ENCODE measurements around the gene USP48.
A peak's percentile ranks its signal among the peaks of the same experiment; 100 is the strongest.

USP48 gene

GRCh38 chr1:21668232-21668950 is 114.6 kb downstream of the USP48 start:
- Histone ChIP-seq H2AFZ (ENCODE audit: low read depth, low read length) (no peak overlapping the region), H3K27me3 (ENCODE audit: insufficient read depth, low read length) (peaks cover 39% of the 10 kb centered on the region), H3K9me3 (ENCODE audit: low read length) (no peaks in the 10 kb centered on the region), H3K4me3 (ENCODE audit: low read length) (peak overlapping the region; percentile 34), H3K4me1 (ENCODE audit: insufficient read depth, low read length) (peaks cover 27% of the 10 kb centered on the region), H3K36me3 (ENCODE audit: insufficient read depth, low read length) (no peaks in the 10 kb centered on the region)

DNA sequence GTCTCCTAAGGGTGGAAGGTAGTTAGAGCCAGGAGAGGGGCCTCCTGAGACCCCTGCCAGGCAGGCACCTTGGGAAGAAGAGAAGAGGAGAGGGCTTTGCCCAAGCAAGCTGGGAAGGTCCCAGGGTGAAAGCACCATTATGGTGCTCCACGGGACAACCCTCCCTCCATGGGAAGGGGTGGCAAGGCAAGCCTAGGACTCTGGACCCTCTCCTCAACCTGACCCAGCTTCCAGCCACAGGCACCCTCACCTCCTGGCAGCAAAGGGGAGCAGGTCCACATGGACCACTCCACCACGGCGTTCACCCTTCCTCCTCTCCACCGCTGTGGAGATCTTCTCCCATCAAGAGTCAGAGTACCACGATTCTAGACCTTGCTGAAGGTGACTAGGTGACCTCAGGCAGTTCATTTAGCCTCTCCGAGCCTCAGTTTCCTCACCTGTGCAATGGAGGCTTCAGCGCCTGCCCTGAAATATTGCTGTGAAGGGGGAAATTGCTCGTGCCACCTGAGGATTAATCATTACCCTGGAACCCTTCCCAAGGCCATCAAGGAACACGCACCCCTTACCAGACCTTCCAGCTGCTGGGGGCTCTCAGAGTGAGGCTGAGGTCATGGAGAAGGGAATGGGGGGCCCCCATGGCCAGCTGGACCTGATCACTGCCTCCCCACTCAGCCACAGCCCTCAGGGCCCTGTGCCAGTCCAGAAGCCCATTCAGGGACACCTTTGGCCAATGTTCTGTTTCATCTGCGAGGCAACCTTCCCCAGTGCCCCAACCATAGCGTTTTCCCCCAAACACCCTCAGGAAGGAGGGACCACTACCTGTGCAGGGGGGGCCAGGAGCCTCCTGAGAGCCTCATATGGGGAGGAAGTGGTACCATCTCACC is 115.4 kb downstream of the USP48 start:
- H3K36me3 ChIP-seq (ENCODE audit: insufficient read depth, low read length), result no peaks in the 10 kb centered on the region
- no peaks in the 10 kb centered on the region for H3K9me3 ChIP-seq (ENCODE audit: low read length)
- no peak overlapping the region for H2AFZ ChIP-seq (ENCODE audit: low read depth, low read length)
- H3K4me3 ChIP-seq (ENCODE audit: low read length), result no peak overlapping the region
- H3K27me3 ChIP-seq (ENCODE audit: insufficient read depth, low read length), result peaks cover 47% of the 10 kb centered on the region
- H3K4me1 ChIP-seq (ENCODE audit: insufficient read depth, low read length), result peaks cover 27% of the 10 kb centered on the region

DNA sequence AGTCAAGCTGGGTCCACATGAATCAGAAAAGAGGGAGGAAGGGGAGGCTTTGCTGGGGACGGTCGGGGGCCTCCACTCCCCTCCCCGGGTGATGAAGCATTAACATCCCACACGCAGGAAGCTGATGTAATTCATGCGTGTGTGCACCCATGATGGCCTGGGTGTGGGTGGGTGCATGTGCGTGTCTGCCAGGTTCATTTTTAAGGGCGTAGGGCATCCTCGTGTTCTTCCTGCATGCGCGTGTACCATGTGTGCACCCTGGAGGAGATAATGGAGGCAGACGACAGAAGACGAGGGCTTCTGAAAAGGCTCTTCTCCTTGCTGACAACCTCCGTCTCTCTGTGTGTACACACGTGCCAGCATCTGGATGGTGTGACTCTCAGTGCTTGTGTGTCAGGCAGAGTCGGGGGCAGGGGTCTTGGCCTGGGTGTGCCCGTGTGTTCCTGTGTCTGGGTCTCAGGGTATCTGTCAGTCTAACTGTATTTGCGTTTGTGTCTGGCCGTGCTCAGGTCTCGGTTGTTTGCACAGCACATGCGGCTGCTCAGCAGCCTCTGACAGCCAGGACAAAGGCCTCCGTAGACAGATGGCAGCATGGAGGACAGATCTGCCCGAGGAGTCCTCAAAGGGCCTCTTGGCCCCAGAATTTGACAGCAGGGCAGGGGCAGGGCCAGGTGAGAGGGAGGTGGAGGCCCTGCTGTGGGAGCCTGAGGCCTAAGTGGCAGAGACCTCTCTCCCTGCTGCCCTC is 116.2 kb downstream of the USP48 start:
- Histone ChIP-seq H3K27me3 (ENCODE audit: insufficient read depth, low read length) (peaks cover 48% of the 10 kb centered on the region), H3K4me1 (ENCODE audit: insufficient read depth, low read length) (peaks cover 27% of the 10 kb centered on the region), H3K36me3 (ENCODE audit: insufficient read depth, low read length) (no peaks in the 10 kb centered on the region), H2AFZ (ENCODE audit: low read depth, low read length) (no peak overlapping the region), H3K4me3 (ENCODE audit: low read length) (no peak overlapping the region), H3K9me3 (ENCODE audit: low read length) (no peaks in the 10 kb centered on the region)

DNA sequence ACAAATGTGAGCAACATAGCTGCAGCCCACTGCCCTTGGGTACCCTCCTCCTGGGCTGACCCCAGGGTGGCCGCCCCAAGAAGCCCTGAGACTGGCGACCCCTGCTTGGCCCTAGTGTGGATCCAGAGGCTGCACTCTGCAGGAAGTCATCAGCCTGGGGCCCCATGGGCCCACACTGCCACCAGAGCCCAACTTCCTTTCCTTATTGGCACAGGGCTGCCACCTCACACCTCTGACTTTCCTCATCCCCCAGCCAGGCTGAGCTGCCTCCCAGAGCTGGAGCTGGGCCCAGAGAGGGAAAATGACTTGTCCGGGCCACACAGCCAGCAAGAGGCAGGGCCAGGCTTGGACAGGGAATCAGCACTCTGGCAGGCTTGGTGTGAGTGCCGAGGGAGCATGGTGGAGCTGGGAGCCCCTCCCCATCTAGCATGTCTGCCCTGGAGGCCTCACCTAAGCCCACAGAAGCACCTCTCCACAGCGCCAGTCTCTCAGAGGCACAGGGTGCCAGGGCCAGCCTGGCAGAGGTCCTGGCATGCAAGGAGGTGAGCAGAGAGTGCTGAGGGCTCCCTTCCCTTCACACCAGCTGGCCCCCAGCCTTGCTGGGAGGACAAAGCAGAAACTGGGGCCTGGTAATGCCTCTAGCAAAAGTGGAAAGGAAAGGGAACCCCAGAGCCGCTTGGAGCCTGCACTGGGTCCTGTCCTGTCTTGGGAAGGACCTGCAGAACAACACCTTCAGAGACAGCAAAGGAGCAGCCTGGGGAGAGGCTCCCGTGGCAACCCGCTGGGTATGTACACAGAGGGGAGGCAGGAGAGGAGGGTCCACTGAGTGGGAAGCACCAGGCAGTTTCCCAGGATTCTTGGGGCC is 117.0 kb downstream of the USP48 start:
- H3K9me3 ChIP-seq (ENCODE audit: low read length), result no peaks in the 10 kb centered on the region
- H2AFZ ChIP-seq (ENCODE audit: low read depth, low read length), result no peak overlapping the region
- H3K4me3 ChIP-seq (ENCODE audit: low read length), result no peak overlapping the region
- no peaks in the 10 kb centered on the region for H3K36me3 ChIP-seq (ENCODE audit: insufficient read depth, low read length)
- H3K4me1 ChIP-seq (ENCODE audit: insufficient read depth, low read length), result peaks cover 27% of the 10 kb centered on the region
- H3K27me3 ChIP-seq (ENCODE audit: insufficient read depth, low read length), result peaks cover 48% of the 10 kb centered on the region

- Histone ChIP-seq H3K4me3 (ENCODE audit: low read length) (no peak overlapping the region), H2AFZ (ENCODE audit: low read depth, low read length) (no peak overlapping the region), H3K9me3 (ENCODE audit: low read length) (no peaks in the 10 kb centered on the region), H3K36me3 (ENCODE audit: insufficient read depth, low read length) (no peaks in the 10 kb centered on the region), H3K4me1 (ENCODE audit: insufficient read depth, low read length) (peaks cover 27% of the 10 kb centered on the region), H3K27me3 (ENCODE audit: insufficient read depth, low read length) (peaks cover 46% of the 10 kb centered on the region)
These were observed 118.0 kb downstream of the USP48 start for GRCh38 chr1:21664806-21665588.

DNA sequence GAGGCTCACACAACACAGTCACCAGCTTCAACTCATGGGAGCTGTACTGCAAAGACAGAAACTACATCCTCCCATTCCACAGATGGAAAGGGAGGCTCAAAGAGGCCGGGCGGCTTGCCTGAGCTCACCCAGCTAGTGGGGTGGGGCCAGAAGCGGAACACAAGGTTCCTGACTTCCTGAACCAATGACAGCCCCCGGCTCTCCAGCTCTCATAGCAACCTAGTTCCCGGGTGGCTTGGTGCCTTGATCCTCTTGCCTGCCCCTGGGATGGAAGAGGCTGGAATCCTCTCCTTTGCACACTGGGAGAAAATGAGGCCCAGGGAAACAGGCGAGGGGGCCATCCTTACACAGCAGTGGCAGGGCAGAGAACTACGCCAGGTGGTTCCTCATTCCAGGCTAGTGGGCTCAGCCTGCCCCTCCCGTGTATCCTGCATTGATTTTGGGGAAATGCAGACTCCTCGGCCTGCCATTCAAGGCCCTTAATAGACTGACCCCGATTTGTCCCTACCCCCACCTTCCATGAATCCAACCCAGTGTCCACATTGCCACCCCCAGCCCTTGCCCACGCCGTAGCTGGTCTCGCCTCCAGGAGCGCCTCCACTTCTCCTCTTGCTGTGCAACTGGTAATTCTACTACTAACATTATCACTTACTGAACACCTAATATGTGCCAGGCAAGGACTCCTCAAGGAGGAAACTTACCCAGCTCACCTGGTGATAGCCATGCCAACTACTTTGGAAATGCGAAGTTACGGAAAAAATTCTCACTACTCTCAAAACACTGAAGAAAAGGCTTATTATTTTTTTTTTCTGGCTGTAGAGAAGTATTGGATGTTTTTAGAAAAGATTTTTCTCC is 118.8 kb downstream of the USP48 start:
- H2AFZ ChIP-seq (ENCODE audit: low read depth, low read length), result no peak overlapping the region
- no peak overlapping the region for H3K4me3 ChIP-seq (ENCODE audit: low read length)
- H3K4me1 ChIP-seq (ENCODE audit: insufficient read depth, low read length), result peaks cover 27% of the 10 kb centered on the region
- H3K9me3 ChIP-seq (ENCODE audit: low read length), result no peaks in the 10 kb centered on the region
- H3K27me3 ChIP-seq (ENCODE audit: insufficient read depth, low read length), result peaks cover 46% of the 10 kb centered on the region
- H3K36me3 ChIP-seq (ENCODE audit: insufficient read depth, low read length), result no peaks in the 10 kb centered on the region

DNA sequence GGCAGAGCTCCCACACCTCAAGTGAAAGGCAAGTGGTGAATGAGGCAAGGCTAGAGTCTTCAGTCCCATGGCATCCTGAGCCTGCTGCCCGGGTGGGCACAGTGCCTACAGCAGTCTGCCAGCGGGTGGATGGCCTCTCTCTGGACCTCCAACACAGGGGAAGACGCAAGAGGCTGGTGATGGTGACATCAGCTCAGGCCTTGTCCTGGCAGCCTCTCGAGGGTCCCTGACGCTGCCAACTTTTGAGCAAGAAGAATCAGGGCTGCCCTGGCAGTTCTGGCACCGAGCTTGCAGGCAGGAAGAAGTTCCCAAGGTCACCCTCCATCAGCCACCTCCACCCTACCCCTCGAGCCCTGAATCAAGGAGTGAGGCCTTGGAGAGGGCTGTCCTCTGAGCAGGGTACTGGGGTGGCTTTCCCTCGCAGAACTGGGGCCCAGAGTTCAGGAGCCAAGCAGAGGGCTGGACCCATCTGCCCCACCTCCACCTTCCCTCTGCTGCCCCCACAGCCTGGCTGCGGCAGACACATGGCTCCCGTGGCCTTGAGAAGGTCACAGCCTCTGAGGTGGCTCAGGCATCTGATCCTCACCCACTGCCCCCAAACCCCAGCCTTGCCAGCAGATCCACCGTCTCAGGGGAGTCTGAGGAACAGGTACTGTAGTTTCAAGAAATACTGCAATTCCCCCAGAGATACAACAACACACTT is 119.5 kb downstream of the USP48 start:
- Histone ChIP-seq H3K9me3 (ENCODE audit: low read length) (no peaks in the 10 kb centered on the region), H3K4me3 (ENCODE audit: low read length) (no peak overlapping the region), H3K4me1 (ENCODE audit: insufficient read depth, low read length) (peaks cover 22% of the 10 kb centered on the region), H2AFZ (ENCODE audit: low read depth, low read length) (no peak overlapping the region), H3K36me3 (ENCODE audit: insufficient read depth, low read length) (no peaks in the 10 kb centered on the region), H3K27me3 (ENCODE audit: insufficient read depth, low read length) (peaks cover 41% of the 10 kb centered on the region)

DNA sequence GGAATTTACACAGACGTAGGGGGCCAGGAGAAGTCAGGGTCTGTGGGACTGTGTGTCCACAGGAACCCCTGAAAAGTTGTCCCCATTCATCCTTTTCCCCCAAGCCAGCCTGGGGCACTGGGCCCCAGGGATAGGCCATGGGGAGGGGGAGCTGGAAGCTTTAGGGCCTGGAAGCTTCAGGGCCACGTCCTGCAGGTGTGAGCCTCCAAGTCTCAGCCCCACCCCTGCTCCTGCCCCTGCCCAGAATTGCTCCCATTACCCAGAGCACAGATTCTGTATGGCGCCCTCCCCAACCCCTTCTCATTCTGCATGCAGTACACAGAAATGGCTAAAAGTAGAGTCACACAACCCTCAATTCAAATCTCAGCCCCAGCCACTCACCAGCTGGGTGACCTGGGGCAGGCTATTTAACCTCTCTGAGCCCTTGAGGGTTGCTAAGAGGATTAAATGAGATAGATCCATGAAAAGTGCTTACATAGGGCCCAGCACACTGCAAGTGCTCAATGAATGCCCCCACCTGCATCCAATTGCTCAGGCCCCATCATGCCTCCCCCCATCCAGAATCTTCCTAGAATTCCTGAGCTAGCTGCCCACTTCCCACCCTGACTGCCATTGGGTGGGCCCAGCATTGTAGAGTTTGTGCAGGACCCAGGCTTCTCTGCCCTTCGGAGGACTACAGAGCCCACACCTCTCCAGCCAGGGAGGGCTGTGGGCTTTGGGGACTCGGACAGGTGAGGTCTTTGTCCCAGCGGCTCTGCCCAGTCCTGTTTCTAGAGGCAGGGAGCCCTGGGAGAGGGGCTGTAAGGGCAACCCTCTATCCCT is 120.3 kb downstream of the USP48 start:
- no peak overlapping the region for H3K4me3 ChIP-seq (ENCODE audit: low read length)
- H3K4me1 ChIP-seq (ENCODE audit: insufficient read depth, low read length), result peaks cover 19% of the 10 kb centered on the region
- no peaks in the 10 kb centered on the region for H3K9me3 ChIP-seq (ENCODE audit: low read length)
- H3K27me3 ChIP-seq (ENCODE audit: insufficient read depth, low read length), result peaks cover 36% of the 10 kb centered on the region
- no peaks in the 10 kb centered on the region for H3K36me3 ChIP-seq (ENCODE audit: insufficient read depth, low read length)
- no peak overlapping the region for H2AFZ ChIP-seq (ENCODE audit: low read depth, low read length)

DNA sequence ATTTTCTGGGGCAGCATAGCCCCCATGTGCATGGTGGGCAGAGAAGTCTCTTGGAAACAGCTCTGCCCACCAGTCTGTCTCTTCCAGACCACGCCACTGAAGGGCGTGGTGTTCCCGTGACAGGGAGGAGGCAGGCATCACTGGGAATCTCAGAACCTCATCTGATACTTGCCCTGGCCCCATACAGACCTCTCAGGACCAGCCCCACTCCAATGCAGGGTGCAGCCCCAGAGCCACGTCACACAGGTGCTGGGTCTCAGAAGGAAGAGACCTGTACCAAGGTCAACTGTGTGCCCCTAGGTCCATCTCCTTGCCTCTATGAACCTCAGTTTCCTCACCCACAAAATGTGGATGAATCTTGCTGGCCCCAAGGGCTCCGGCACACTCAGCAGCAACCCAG is 121.1 kb downstream of the USP48 start:
- no peaks in the 10 kb centered on the region for H3K36me3 ChIP-seq (ENCODE audit: insufficient read depth, low read length)
- no peak overlapping the region for H3K4me3 ChIP-seq (ENCODE audit: low read length)
- H3K4me1 ChIP-seq (ENCODE audit: insufficient read depth, low read length), result peaks cover 11% of the 10 kb centered on the region
- no peaks in the 10 kb centered on the region for H3K9me3 ChIP-seq (ENCODE audit: low read length)
- peaks cover 33% of the 10 kb centered on the region for H3K27me3 ChIP-seq (ENCODE audit: insufficient read depth, low read length)
- no peak overlapping the region for H2AFZ ChIP-seq (ENCODE audit: low read depth, low read length)

DNA sequence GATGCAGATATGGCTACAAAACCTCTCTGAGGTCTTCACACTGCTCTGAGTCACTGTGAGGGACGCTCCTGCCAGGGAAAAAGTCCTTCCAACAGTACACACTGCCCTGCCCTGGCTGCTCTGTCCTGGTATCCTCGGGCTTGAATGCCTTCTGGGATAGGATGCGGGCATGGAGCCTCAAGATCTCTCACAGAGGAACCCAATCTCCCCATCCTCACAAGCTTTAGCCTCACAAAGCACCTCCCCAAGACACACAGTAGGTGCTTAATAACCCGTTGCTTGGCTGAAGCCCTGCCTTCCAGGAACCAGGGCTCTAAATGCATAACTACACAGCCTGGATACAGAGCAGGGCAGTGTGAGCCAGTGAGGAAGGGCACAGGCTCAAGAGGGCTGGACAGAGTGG is 123.0 kb downstream of the USP48 start:
- Histone ChIP-seq H3K4me3 (ENCODE audit: low read length) (no peak overlapping the region), H2AFZ (ENCODE audit: low read depth, low read length) (no peak overlapping the region), H3K4me1 (ENCODE audit: insufficient read depth, low read length) (no peaks in the 10 kb centered on the region), H3K27me3 (ENCODE audit: insufficient read depth, low read length) (peaks cover 28% of the 10 kb centered on the region), H3K9me3 (ENCODE audit: low read length) (no peaks in the 10 kb centered on the region), H3K36me3 (ENCODE audit: insufficient read depth, low read length) (no peaks in the 10 kb centered on the region)
